Inflammatory macrophage treated with lipopolysaccharide for 1 hour (primary cell): ENCODE results near the gene ADARB2.

Experiments used
- DNase-seq, 2 donors: peaks; one replicate each; pipeline ENCODE4 v3.0.0-alpha.2; 2020 to 2022

ADARB2 gene

GRCh38 chr10:1579671-1580070, 157.7 kb downstream of the ADARB2 start:
- no peak for DNase-seq

GRCh38 chr10:1579141-1579491, 158.2 kb downstream of the ADARB2 start:
- no peak for DNase-seq

- DNase-seq = no peak
These were observed 158.8 kb downstream of the ADARB2 start for GRCh38 chr10:1578392-1579140.

- no peak for DNase-seq
These were observed 159.4 kb downstream of the ADARB2 start for GRCh38 chr10:1577945-1578344.

- DNase-seq = no peak
These were observed 160.0 kb downstream of the ADARB2 start for GRCh38 chr10:1577373-1577770.

- no peak for DNase-seq
These were observed 160.6 kb downstream of the ADARB2 start for GRCh38 chr10:1576467-1577372.

GRCh38 chr10:1575481-1576244, 161.7 kb downstream of the ADARB2 start:
- no peak for DNase-seq

- DNase-seq = no peak
These were observed 162.6 kb downstream of the ADARB2 start for GRCh38 chr10:1574719-1575118.

- DNase-seq = no peak
These were observed 163.3 kb downstream of the ADARB2 start for GRCh38 chr10:1573981-1574380.

GRCh38 chr10:1573334-1573969, 163.9 kb downstream of the ADARB2 start:
- DNase-seq = no peak

- DNase-seq = no peak
These were observed 164.6 kb downstream of the ADARB2 start for GRCh38 chr10:1572519-1573333.

GRCh38 chr10:1571587-1572237, 165.6 kb downstream of the ADARB2 start:
- DNase-seq = no peak

- no peak for DNase-seq
These were observed 166.8 kb downstream of the ADARB2 start for GRCh38 chr10:1570416-1571051.

GRCh38 chr10:1569208-1569607, 168.1 kb downstream of the ADARB2 start:
- no peak for DNase-seq

- no peak for DNase-seq
These were observed 169.4 kb downstream of the ADARB2 start for GRCh38 chr10:1567742-1568495.

- DNase-seq = no peak
These were observed 170.2 kb downstream of the ADARB2 start for GRCh38 chr10:1567152-1567551.

GRCh38 chr10:1564791-1565190, 172.5 kb downstream of the ADARB2 start:
- no peak for DNase-seq

- no peak for DNase-seq
These were observed 174.3 kb downstream of the ADARB2 start for GRCh38 chr10:1563028-1563427.

GRCh38 chr10:1561731-1562337, 175.5 kb downstream of the ADARB2 start:
- DNase-seq = no peak
